Right lobe of liver (tissue), 6 donors: ENCODE data around the gene BICC1. TPM values are rescaled to one million over a fixed set of nuclear protein-coding genes. Genes with fewer than 3 reads are reported as not detected.

Experiments
- ATAC-seq, 4 donors: fragments of 200-7000 bp; cut with Tn5 transposase; one replicate each; pipeline ENCODE4 v1.9.1; 2020; ENCODE audit warnings: mild to moderate bottlenecking in 4 of 4, moderate library complexity in 4 of 4
- DNase-seq, 3 donors: peaks; one replicate each; pipeline ENCODE4 v3.0.0-alpha.2; 2020
- H3K27ac ChIP-seq, 3 donors: fragments of 200-600 bp; one replicate each; pipeline ENCODE4 v1.8.0; 2022
- H3K27me3 ChIP-seq, 2 donors: fragments of 200-600 bp; one replicate each; pipeline ENCODE4 v1.8.0; 2022
- H3K36me3 ChIP-seq, 4 donors: fragments of 200-600 bp; sonication (generic) in 1 of 4; one replicate each; pipeline versions ENCODE4 v1.5.1 to v1.8.0; 2017 to 2022; ENCODE audit warnings: control low read depth in 1 of 4
- H3K4me1 ChIP-seq, 4 donors: fragments of 200-600 bp; sonication (generic) in 1 of 4; one replicate each; pipeline versions ENCODE4 v1.5.1 to v1.8.0; 2017 to 2022; ENCODE audit warnings: control low read depth in 1 of 4
- H3K4me3 ChIP-seq, 3 donors: fragments of 200-600 bp; one replicate each; pipeline ENCODE4 v1.8.0; 2022
- H3K9me3 ChIP-seq, 4 donors: fragments of 200-600 bp; sonication (generic) in 1 of 4; one replicate each; pipeline versions ENCODE4 v1.5.1 to v1.8.0; 2017 to 2022; ENCODE audit warnings: control low read depth in 1 of 4
- POLR2A ChIP-seq: fragments of 450-650 bp; IDR thresholded peaks from one replicate; pipeline ENCODE4 v1.6.1; 2017; ENCODE audit warnings: antibody characterized with exemption, mild to moderate bottlenecking
- WGBS: methylation state at CpG from one replicate; pipeline ENCODE4 v1.1.6; 2018; ENCODE audit warnings: low coverage, low lambda C conversion rate; ENCODE audit not compliant: insufficient coverage; ENCODE audit errors: missing lambda C conversion rate; 5-methylcytosine and 5-hydroxymethylcytosine counted together
- intact Hi-C, 2 donors: fragments of 100-400 bp; cut with DNase I; formaldehyde crosslinking; loops; one replicate each; pipeline versions ENCODE4 v1.11.2 to v1.14.1; 2022
- total RNA-seq, 6 experiments: library from RNA; depleted of rRNA in 2 of 6; stranded (reverse); fragments of >200 nt in 2 of 6; fragmentation: NEBNext Ultra II Directional in 3 of 6; extraction: Animal tissue kit (Norgen Biotek cat#: 25700) in 3 of 6; gene quantifications; one replicate each; pipeline versions ENCODE4 v1.1.0 to v1.2.4, GENCODE V29; 2016 to 2023
- TF ChIP-seq, protein P1 (sequence below), 4 donors: fragments of 200-600 bp in 3 of 4; fragments of 450-650 bp in 1 of 4; IDR thresholded peaks; one replicate each; pipeline versions ENCODE4 v1.5.1 to v1.8.0; 2016 to 2022; ENCODE audit warnings: antibody characterized with exemption in 4 of 4, mild to moderate bottlenecking in 2 of 4
- donor health status: DM: no; HTN: yes; CAD: no.
- donor health status: DM: no; HTN: no; CAD: no.
- donor health status: DM: no; HTN: no; CAD: no.
- donor health status: DM: no; HTN: yes; CAD: no.
- donor health status: DM: no; HTN: yes; CAD: no.

BICC1 gene
- total RNA-seq, 6 experiments from 2014 or later, result 1.2 to 9.0 (median 2.3) TPM

DNA sequence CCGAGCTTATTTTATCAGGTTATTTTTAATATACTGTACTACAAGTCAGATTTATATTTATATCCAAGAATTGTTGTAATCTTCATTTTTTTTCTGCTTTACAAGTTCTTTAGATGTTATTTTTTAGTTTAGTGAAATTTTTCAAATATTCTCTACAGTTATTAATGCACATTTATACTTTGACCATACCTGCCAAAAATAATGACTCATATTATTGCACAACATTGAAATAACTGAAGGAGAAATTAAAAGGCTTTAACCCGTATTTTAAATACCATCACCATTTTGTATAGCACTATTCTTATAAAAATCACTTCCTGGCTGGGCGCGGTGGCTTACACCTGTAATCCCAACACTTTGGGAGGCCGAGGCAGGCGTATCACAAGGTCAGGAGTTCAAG is 278.5 kb downstream of the BICC1 start:
- no peaks in the 10 kb centered on the region for H3K9me3 ChIP-seq
- TF ChIP-seq POLR2A, result no peak
- TF ChIP-seq, protein P1, sequence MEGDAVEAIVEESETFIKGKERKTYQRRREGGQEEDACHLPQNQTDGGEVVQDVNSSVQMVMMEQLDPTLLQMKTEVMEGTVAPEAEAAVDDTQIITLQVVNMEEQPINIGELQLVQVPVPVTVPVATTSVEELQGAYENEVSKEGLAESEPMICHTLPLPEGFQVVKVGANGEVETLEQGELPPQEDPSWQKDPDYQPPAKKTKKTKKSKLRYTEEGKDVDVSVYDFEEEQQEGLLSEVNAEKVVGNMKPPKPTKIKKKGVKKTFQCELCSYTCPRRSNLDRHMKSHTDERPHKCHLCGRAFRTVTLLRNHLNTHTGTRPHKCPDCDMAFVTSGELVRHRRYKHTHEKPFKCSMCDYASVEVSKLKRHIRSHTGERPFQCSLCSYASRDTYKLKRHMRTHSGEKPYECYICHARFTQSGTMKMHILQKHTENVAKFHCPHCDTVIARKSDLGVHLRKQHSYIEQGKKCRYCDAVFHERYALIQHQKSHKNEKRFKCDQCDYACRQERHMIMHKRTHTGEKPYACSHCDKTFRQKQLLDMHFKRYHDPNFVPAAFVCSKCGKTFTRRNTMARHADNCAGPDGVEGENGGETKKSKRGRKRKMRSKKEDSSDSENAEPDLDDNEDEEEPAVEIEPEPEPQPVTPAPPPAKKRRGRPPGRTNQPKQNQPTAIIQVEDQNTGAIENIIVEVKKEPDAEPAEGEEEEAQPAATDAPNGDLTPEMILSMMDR (IDR thresholded peaks at IDR 0.05), result no peak
- no peak for DNase-seq
- no peak overlapping the region for H3K27ac ChIP-seq
- H3K27me3 ChIP-seq, result no peaks in the 10 kb centered on the region
- intact Hi-C loops, result no loop called here
- no peak for ATAC-seq
- 82% methylated on average over 6 of the region's 6 CpGs for WGBS
- no peak overlapping the region for H3K4me3 ChIP-seq
- no peaks in the 10 kb centered on the region for H3K4me1 ChIP-seq
- no peaks in the 10 kb centered on the region for H3K36me3 ChIP-seq

DNA sequence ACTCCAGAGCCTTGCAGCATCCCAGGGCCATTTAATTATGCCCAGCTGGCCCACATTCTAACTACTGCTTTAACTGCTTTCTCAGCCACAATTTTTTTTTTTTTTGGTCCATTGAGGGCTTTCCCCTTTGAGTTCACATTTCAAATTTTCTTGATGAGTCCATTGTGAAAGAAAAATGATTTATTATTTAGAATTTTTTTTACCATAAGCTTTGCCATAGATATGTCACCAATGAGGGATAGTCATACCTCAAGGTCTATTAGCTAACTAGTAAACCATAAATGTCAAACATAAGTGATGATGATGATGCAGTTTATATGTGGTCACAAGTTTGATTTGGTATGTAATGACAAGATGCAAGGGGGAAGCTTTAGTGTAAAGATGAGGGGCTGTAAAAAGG is 282.9 kb downstream of the BICC1 start:
- no peaks in the 10 kb centered on the region for H3K36me3 ChIP-seq
- H3K9me3 ChIP-seq, result no peaks in the 10 kb centered on the region
- H3K4me3 ChIP-seq, result no peak overlapping the region
- DNase-seq (no peak), ATAC-seq (no peak)
- no peak for TF ChIP-seq POLR2A
- TF ChIP-seq, protein P1 (IDR thresholded peaks at IDR 0.05), result no peak
- H3K27me3 ChIP-seq, result no peaks in the 10 kb centered on the region
- no peaks in the 10 kb centered on the region for H3K4me1 ChIP-seq
- H3K27ac ChIP-seq, result no peak overlapping the region
- intact Hi-C loops, result no loop called here

DNA sequence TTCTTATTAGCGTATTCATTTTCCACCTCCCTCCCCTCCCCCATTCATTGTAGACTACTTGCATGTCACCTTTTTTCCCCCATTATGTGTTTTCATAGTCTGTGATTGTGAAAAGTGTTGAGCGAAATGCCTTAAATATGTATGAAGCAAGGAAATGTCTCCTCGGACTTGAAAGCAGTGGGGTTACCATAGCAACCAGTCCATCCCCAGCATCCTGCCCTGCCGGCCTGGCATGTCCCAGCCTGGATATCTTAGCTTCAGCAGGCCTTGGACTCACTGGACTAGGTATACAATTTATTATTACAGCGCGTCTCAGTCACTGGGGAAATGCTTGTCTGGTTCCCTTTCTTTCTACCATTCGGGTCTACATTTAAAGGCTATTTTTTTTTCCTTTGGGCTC is 283.6 kb downstream of the BICC1 start:
- H3K27me3 ChIP-seq, result no peaks in the 10 kb centered on the region
- no peak overlapping the region for H3K4me3 ChIP-seq
- DNase-seq, result no peak
- no peak for ATAC-seq
- H3K27ac ChIP-seq, result no peak overlapping the region
- no peak for TF ChIP-seq POLR2A
- TF ChIP-seq, protein P1 (IDR thresholded peaks at IDR 0.05), result no peak
- no peaks in the 10 kb centered on the region for H3K36me3 ChIP-seq
- intact Hi-C loops, result no loop called here
- H3K9me3 ChIP-seq, result no peaks in the 10 kb centered on the region
- 75% methylated on average over 7 of the region's 7 CpGs for WGBS
- no peaks in the 10 kb centered on the region for H3K4me1 ChIP-seq

DNA sequence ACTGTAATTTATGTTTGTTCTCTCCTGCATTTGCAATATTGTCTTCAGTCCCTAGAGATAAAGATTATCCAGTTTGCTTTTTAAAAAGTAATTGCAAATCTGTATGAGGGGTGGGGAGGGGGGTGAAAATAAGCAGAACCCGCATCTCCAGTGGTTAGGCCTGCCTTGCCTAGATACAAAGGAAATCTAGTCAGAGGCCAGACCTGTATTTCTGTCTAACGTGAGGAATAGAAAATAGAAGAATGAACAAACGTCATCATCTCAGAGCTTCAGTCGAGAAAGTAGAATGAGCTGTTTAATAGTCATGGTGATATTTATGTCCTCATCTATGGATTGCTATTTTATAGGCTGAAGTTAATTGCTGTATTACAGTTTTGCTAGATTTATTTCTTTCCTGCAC is 284.2 kb downstream of the BICC1 start:
- Histone ChIP-seq H3K4me3 (no peak overlapping the region), H3K9me3 (no peaks in the 10 kb centered on the region), H3K4me1 (peaks cover 0 to 3% (median 0%) of the 10 kb centered on the region in 4 donors), H3K36me3 (no peaks in the 10 kb centered on the region), H3K27me3 (no peaks in the 10 kb centered on the region), H3K27ac (no peak overlapping the region)
- TF ChIP-seq POLR2A, result no peak
- TF ChIP-seq, protein P1 (IDR thresholded peaks at IDR 0.05), result no peak
- intact Hi-C loops, result no loop called here
- 59% methylated on average over 4 of the region's 4 CpGs for WGBS
- DNase-seq (no peak), ATAC-seq (no peak)

DNA sequence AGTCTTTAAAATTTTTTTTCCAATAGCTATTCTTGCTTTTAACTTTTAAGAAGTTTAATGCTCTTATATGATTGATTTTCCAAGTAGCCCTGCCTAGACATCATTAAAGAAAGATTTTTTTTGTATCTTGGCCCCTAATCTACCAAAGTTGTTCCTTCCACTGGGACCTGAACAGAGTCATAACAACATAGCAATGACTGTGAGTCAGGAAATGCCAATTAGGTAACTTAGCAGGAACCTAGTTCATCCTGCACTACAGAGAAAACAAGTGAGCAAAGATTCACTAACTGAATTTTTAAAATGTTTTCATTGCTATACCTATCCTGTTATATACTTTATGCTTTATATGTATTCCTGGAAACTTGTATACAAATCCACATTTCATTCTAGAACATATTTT is 284.7 kb downstream of the BICC1 start:
- Histone ChIP-seq H3K27me3 (no peaks in the 10 kb centered on the region), H3K4me1 (peaks cover 0 to 3% (median 2%) of the 10 kb centered on the region in 4 donors), H3K27ac (no peak overlapping the region), H3K9me3 (no peaks in the 10 kb centered on the region), H3K36me3 (no peaks in the 10 kb centered on the region), H3K4me3 (no peak overlapping the region)
- intact Hi-C loops, result no loop called here
- no peak for ATAC-seq
- no peak for DNase-seq
- TF ChIP-seq, protein P1 (IDR thresholded peaks at IDR 0.05), result no peak
- TF ChIP-seq POLR2A, result no peak
